ENCODE data around the gene PTPRN2.

PTPRN2 gene

DNA sequence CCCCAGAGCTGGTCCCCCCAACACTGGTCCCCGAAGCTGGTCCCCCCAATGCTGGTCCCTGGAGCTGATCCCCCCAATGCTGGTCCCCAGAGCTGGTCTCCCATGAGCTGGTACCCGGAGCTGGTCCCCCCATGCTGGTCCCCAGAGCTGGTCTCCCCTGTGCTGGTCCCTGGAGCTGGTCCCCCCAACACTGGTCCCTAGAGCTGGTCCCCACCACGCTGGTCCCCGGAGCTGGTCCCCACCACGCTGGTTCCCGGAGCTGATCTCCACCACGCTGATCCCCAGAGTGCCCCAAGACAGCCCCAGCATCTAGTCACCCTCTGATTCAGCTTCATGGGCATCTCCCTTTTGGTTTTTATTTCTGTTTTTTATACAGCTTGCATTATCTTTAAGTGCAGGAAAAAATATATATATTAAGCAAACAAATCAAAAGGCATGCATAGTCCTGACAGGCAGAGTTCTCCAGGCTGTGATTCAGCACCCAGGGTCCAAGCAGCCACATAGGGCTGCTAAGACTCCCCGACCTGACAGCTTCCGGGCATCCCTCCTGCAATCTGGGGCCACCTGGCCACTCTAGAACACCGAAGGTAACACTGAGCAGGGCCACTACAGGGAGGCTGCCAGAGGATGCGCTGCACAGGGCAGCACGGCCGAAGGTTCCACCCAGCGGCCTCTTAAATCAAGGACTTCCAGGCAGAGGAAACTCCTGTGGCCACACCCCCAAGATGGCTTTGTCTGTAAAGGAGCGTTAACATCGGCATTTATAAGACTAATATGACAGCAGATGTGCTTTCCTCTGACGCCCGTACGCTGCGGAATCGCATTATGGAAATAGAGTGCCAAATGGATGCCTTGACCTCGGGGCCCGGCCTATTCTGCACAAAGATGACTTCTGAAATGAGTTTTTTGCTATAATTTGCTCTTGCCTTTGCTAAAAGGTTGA is 215.0 kb downstream of the PTPRN2 start:
- no peaks in the 10 kb centered on the region for H3K4me1 ChIP-seq
- H3K27ac ChIP-seq, result no peak overlapping the region
- no peak overlapping the region for H2AFZ ChIP-seq
- H3K27me3 ChIP-seq (ENCODE audit: control insufficient read depth, insufficient read depth, low read length), result no peaks in the 10 kb centered on the region
- H3K4me3 ChIP-seq (ENCODE audit: low read depth, low read length), result no peak overlapping the region
- H3K9me3 ChIP-seq (ENCODE audit: control insufficient read depth, low read length), result no peaks in the 10 kb centered on the region
- H3K36me3 ChIP-seq (ENCODE audit: control insufficient read depth, insufficient read depth, low read length), result no peaks in the 10 kb centered on the region
- H3K79me2 ChIP-seq, result peaks cover under 1% of the 10 kb centered on the region
- H3K9ac ChIP-seq, result no peak overlapping the region
- TF ChIP-seq, protein P1, sequence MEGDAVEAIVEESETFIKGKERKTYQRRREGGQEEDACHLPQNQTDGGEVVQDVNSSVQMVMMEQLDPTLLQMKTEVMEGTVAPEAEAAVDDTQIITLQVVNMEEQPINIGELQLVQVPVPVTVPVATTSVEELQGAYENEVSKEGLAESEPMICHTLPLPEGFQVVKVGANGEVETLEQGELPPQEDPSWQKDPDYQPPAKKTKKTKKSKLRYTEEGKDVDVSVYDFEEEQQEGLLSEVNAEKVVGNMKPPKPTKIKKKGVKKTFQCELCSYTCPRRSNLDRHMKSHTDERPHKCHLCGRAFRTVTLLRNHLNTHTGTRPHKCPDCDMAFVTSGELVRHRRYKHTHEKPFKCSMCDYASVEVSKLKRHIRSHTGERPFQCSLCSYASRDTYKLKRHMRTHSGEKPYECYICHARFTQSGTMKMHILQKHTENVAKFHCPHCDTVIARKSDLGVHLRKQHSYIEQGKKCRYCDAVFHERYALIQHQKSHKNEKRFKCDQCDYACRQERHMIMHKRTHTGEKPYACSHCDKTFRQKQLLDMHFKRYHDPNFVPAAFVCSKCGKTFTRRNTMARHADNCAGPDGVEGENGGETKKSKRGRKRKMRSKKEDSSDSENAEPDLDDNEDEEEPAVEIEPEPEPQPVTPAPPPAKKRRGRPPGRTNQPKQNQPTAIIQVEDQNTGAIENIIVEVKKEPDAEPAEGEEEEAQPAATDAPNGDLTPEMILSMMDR (IDR thresholded peaks at IDR 0.05), result no peak
- H3K4me2 ChIP-seq (ENCODE audit: low read length), result no peak overlapping the region

DNA sequence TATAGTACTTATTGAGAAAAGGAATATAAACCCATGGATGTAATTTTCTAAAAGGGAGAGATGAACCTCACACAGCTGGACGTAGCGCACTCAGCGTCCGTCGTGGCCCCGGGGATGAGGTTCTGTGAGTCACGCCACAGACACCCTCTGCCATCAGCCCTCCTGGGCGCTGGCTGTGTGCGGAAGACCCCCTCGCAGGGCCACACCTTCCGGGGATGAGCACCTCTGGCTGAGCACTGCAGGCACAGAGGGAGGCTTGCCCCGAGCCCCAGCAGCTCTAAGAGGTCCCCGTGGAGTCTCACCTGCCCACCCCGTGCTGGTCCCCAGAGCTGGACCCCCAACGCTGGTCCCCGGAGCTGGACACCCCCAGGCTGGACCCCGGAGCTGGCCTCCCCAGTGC is 215.8 kb downstream of the PTPRN2 start:
- H3K9ac ChIP-seq, result no peak overlapping the region
- no peak overlapping the region for H3K27ac ChIP-seq
- H3K36me3 ChIP-seq (ENCODE audit: control insufficient read depth, insufficient read depth, low read length), result no peaks in the 10 kb centered on the region
- H2AFZ ChIP-seq, result no peak overlapping the region
- no peaks in the 10 kb centered on the region for H3K9me3 ChIP-seq (ENCODE audit: control insufficient read depth, low read length)
- peaks cover 5% of the 10 kb centered on the region for H3K79me2 ChIP-seq
- TF ChIP-seq, protein P1 (IDR thresholded peaks at IDR 0.05), result no peak
- H3K27me3 ChIP-seq (ENCODE audit: control insufficient read depth, insufficient read depth, low read length), result no peaks in the 10 kb centered on the region
- no peak overlapping the region for H3K4me2 ChIP-seq (ENCODE audit: low read length)
- H3K4me3 ChIP-seq (ENCODE audit: low read depth, low read length), result no peak overlapping the region
- no peaks in the 10 kb centered on the region for H3K4me1 ChIP-seq

DNA sequence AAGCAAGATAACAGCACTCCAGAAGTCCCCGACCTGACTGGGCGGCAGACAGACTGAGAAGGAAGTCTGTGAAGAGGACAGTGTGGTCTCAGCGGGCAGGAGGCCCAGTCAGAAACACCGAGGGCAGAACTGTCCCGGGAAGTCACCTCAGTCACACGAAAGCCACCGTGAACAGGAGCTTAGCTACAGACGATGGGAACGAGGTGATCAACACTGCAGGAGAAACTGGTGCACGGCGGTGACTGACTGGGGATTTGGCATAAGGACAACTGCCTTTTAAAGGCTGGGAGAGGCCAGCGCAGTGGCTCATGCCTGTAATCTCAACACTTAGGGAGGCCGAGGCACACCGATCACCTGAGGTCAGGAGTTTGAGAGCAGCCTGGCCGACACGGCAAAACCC is 217.8 kb downstream of the PTPRN2 start:
- Histone ChIP-seq H2AFZ (no peak overlapping the region), H3K36me3 (ENCODE audit: control insufficient read depth, insufficient read depth, low read length) (no peaks in the 10 kb centered on the region), H3K27ac (no peak overlapping the region), H3K9ac (no peak overlapping the region), H3K27me3 (ENCODE audit: control insufficient read depth, insufficient read depth, low read length) (no peaks in the 10 kb centered on the region), H3K79me2 (peaks cover 5% of the 10 kb centered on the region), H3K4me2 (ENCODE audit: low read length) (no peak overlapping the region), H3K4me1 (no peaks in the 10 kb centered on the region), H3K9me3 (ENCODE audit: control insufficient read depth, low read length) (no peaks in the 10 kb centered on the region), H3K4me3 (ENCODE audit: low read depth, low read length) (no peak overlapping the region)
- TF ChIP-seq, protein P1 (IDR thresholded peaks at IDR 0.05), result no peak

DNA sequence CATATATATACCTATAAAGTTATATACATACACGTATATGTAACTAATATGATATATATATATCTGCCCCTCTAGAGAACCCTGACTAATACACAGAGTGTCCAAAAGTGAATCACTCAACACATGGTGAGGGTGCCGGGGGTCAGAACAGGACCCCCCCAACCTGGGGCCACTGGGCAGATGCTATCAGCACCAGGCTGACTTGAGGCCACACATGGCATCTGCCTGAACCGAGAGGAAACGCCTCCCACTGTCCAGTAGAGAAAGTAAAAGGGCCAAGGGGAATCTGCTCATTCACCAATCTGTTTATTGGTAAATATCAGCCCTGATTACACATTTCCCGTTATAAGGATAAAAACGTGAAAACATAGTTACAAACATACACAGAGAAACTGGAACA is 218.3 kb downstream of the PTPRN2 start:
- H3K4me1 ChIP-seq, result no peaks in the 10 kb centered on the region
- H3K9ac ChIP-seq, result no peak overlapping the region
- H2AFZ ChIP-seq, result no peak overlapping the region
- TF ChIP-seq, protein P1 (IDR thresholded peaks at IDR 0.05), result no peak
- no peaks in the 10 kb centered on the region for H3K9me3 ChIP-seq (ENCODE audit: control insufficient read depth, low read length)
- no peaks in the 10 kb centered on the region for H3K36me3 ChIP-seq (ENCODE audit: control insufficient read depth, insufficient read depth, low read length)
- no peaks in the 10 kb centered on the region for H3K27me3 ChIP-seq (ENCODE audit: control insufficient read depth, insufficient read depth, low read length)
- no peak overlapping the region for H3K27ac ChIP-seq
- H3K79me2 ChIP-seq, result peaks cover 5% of the 10 kb centered on the region
- no peak overlapping the region for H3K4me3 ChIP-seq (ENCODE audit: low read depth, low read length)
- no peak overlapping the region for H3K4me2 ChIP-seq (ENCODE audit: low read length)

DNA sequence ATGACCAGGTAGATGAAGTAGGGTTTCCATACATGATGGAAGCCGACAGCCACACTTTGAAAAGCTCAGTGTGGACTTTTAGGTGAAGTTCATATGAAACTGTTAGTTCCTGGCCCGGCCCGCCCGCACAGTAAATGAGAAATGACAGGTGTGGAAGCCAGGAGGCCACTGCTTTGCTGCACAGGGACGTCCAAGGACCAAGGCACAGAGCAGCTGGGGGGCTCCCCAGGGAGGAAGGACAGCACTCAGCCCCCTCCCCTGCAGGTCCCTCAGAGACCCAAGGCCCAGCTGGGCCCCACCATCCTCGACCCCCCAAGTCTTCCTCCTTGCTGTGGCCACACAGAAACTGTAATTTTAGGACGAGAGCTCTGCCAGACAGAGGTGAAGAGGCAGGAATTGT is 219.2 kb downstream of the PTPRN2 start:
- no peak overlapping the region for H3K4me3 ChIP-seq (ENCODE audit: low read depth, low read length)

More for the DNA sequence above, 219.2 kb downstream of the PTPRN2 start:
- no peaks in the 10 kb centered on the region for H3K36me3 ChIP-seq (ENCODE audit: control insufficient read depth, insufficient read depth, low read length)
- no peaks in the 10 kb centered on the region for H3K27me3 ChIP-seq (ENCODE audit: control insufficient read depth, insufficient read depth, low read length)
- H3K27ac ChIP-seq, result no peak overlapping the region
- H3K4me1 ChIP-seq, result no peaks in the 10 kb centered on the region
- TF ChIP-seq, protein P1 (IDR thresholded peaks at IDR 0.05), result no peak
- H3K79me2 ChIP-seq, result peaks cover 5% of the 10 kb centered on the region
- no peaks in the 10 kb centered on the region for H3K9me3 ChIP-seq (ENCODE audit: control insufficient read depth, low read length)
- no peak overlapping the region for H3K9ac ChIP-seq
- no peak overlapping the region for H2AFZ ChIP-seq
- no peak overlapping the region for H3K4me2 ChIP-seq (ENCODE audit: low read length)

Measured in parathyroid adenoma (tissue), 2 donors.